Thyroid gland (tissue), 4 donors: ENCODE measurements around the gene UNC5C. TPM values are rescaled to one million over a fixed set of nuclear protein-coding genes. Genes with fewer than 3 reads are reported as not detected.

Experiments
- DNase-seq, 2 donors: peaks; one replicate each; pipeline ENCODE4 v3.0.0-alpha.2; 2019
- H3K27ac ChIP-seq, 3 donors: fragments of 200-600 bp; sonication (generic); 1 replicate in 2 of 3; 2 replicates in 1 of 3; pipeline ENCODE4 v1.5.1; 2016 to 2019; ENCODE audit warnings: mild to moderate bottlenecking in 1 of 3, moderate library complexity in 1 of 3
- H3K27me3 ChIP-seq: fragments of 200-600 bp; sonication (generic); one replicate; pipeline ENCODE4 v1.5.1; 2019
- H3K36me3 ChIP-seq, 2 donors: fragments of 200-600 bp; sonication (generic); one replicate each; pipeline ENCODE4 v1.5.1; 2016 to 2019
- H3K4me1 ChIP-seq, 2 donors: fragments of 200-600 bp; sonication (generic); one replicate each; pipeline ENCODE4 v1.5.1; 2017 to 2019
- H3K4me3 ChIP-seq, 3 donors: fragments of 200-600 bp; sonication (generic); replicated peaks in 1 of 3; 1 replicate in 2 of 3; 2 replicates in 1 of 3; pipeline ENCODE4 v1.5.1; 2016; ENCODE audit warnings: mild to moderate bottlenecking in 1 of 3
- H3K9me3 ChIP-seq: fragments of 200-600 bp; sonication (generic); one replicate; pipeline ENCODE4 v1.5.1; 2017
- POLR2A ChIP-seq, 2 donors: fragments of 450-650 bp; IDR thresholded peaks; one replicate each; pipeline ENCODE4 v1.6.1; 2017; ENCODE audit warnings: antibody characterized with exemption in 2 of 2, mild to moderate bottlenecking in 2 of 2, moderate library complexity in 1 of 2
- WGBS, 2 donors: methylation state at CpG; one replicate each; pipeline ENCODE4 v1.1.5; 2017; 5-methylcytosine and 5-hydroxymethylcytosine counted together
- intact Hi-C: fragments of 100-400 bp; cut with DNase I; formaldehyde crosslinking; loops from one replicate; pipeline ENCODE4 v1.15.1; 2023
- total RNA-seq, 4 donors: library from RNA; depleted of rRNA; stranded (reverse); fragments of >200 nt; gene quantifications; one replicate each; pipeline ENCODE4 v1.2.3, GENCODE V29; 2016
- TF ChIP-seq, protein P1 (sequence below), 6 experiments: fragments of 200-600 bp in 3 of 6; fragments of 450-650 bp in 3 of 6; sonication (generic) in 3 of 6; IDR thresholded peaks; one replicate each; pipeline ENCODE4 v1.5.1; 2016 to 2019; ENCODE audit warnings: antibody characterized with exemption in 6 of 6, mild to moderate bottlenecking in 2 of 6, inconsistent platforms in 1 of 6, moderate library complexity in 1 of 6

Gene UNC5C
- total RNA-seq, 4 donors from 2014 or later: 27.1 to 72.0 (median 59.0) TPM

DNA sequence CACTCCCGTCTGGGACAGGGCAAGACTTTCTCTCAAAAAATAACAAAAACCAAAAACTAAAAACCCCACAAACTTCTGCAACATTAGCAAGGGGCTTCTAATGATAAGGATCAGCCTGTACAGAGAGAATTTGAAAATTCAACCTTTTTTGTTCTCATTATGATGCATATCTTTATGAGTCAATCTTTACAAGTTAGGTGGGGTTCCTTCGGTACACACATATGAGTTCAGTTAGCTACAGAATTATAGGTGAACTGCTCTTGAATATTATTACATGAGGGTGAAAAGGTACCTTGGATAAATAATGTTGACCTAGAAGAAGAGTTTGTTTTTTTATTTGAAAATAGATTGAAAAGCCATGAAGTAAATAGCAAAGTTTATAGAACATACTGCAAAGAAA, 252.7 kb downstream of the UNC5C start:
- WGBS, 2 donors: 94 to 97% methylated on average over 2 of the region's 2 CpGs
- H3K4me1 ChIP-seq: no peaks in the 10 kb centered on the region
- TF ChIP-seq, protein P1, sequence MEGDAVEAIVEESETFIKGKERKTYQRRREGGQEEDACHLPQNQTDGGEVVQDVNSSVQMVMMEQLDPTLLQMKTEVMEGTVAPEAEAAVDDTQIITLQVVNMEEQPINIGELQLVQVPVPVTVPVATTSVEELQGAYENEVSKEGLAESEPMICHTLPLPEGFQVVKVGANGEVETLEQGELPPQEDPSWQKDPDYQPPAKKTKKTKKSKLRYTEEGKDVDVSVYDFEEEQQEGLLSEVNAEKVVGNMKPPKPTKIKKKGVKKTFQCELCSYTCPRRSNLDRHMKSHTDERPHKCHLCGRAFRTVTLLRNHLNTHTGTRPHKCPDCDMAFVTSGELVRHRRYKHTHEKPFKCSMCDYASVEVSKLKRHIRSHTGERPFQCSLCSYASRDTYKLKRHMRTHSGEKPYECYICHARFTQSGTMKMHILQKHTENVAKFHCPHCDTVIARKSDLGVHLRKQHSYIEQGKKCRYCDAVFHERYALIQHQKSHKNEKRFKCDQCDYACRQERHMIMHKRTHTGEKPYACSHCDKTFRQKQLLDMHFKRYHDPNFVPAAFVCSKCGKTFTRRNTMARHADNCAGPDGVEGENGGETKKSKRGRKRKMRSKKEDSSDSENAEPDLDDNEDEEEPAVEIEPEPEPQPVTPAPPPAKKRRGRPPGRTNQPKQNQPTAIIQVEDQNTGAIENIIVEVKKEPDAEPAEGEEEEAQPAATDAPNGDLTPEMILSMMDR (IDR thresholded peaks at IDR 0.05): no peak
- no peak for TF ChIP-seq POLR2A (IDR thresholded peaks at IDR 0.05)
- H3K9me3 ChIP-seq: no peaks in the 10 kb centered on the region
- no peak for DNase-seq
- no peak overlapping the region for H3K4me3 ChIP-seq
- H3K27me3 ChIP-seq: no peaks in the 10 kb centered on the region
- no peak overlapping the region for H3K27ac ChIP-seq
- H3K36me3 ChIP-seq: no peaks in the 10 kb centered on the region
- intact Hi-C loops: no loop called here

GRCh38 chr4:95295157-95295556, 253.6 kb downstream of the UNC5C start:
- Histone ChIP-seq H3K36me3 (no peaks in the 10 kb centered on the region), H3K27ac (no peak overlapping the region), H3K4me3 (no peak overlapping the region), H3K9me3 (no peaks in the 10 kb centered on the region), H3K27me3 (no peaks in the 10 kb centered on the region), H3K4me1 (no peaks in the 10 kb centered on the region)
- TF ChIP-seq, protein P1 (IDR thresholded peaks at IDR 0.05): no peak
- TF ChIP-seq POLR2A (IDR thresholded peaks at IDR 0.05): no peak
- no peak for DNase-seq
- WGBS, 2 donors: 64 to 89% methylated on average over 1 of the region's 1 CpG
- intact Hi-C loops: no loop called here

DNA sequence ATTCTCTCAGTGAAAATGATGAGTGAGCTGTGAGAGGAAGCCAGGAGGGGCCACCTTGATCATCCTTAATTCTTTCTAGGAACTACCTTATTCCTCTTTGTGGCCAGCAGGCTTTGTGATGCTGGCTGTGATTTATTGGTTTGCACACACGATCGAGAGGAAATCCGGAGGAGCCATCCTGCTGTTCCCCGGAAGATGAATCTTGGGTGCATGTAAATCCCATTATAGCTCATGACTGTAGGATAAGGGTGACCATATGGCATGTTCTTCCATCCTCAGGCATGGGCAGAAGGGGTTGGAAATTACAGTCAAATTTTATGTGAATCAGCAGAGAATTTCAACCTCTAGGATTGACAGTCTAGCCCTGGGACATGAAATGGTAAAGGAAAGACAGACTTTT, 254.5 kb downstream of the UNC5C start:
- WGBS, 2 donors: 90 to 94% methylated on average over 4 of the region's 4 CpGs
- H3K27ac ChIP-seq: no peak overlapping the region
- no peaks in the 10 kb centered on the region for H3K4me1 ChIP-seq
- no peaks in the 10 kb centered on the region for H3K9me3 ChIP-seq
- H3K36me3 ChIP-seq: no peaks in the 10 kb centered on the region
- H3K4me3 ChIP-seq: no peak overlapping the region
- intact Hi-C loops: no loop called here
- H3K27me3 ChIP-seq: no peaks in the 10 kb centered on the region
- no peak for TF ChIP-seq POLR2A (IDR thresholded peaks at IDR 0.05)
- no peak for DNase-seq

DNA sequence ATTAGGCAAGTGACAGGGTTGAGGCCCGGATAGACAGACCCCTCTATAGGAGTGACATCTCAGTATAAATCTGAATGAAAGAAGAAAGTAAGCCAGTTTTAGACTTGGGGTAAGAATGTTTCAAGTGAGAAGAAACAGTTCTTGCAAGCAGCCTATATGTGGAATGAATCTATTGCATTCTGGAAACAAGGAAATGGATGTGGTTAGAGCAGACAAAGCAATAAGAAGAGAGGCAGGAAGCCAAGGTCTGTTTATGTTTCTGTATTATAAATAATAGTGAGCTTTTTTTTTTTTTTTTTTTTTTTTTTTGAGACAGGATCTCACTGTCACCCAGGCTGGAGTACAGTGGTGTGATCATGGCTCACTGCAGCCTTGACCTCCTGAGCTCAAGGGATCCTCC, 255.8 kb downstream of the UNC5C start:
- H3K36me3 ChIP-seq: no peaks in the 10 kb centered on the region
- no peak overlapping the region for H3K4me3 ChIP-seq
- WGBS, 2 donors: 80 to 84% methylated on average over 1 of the region's 1 CpG
- no peak for DNase-seq
- intact Hi-C loops: no loop called here
- no peaks in the 10 kb centered on the region for H3K27me3 ChIP-seq
- no peak for TF ChIP-seq POLR2A (IDR thresholded peaks at IDR 0.05)
- TF ChIP-seq, protein P1 (IDR thresholded peaks at IDR 0.05): no peak
- H3K9me3 ChIP-seq: no peaks in the 10 kb centered on the region
- no peaks in the 10 kb centered on the region for H3K4me1 ChIP-seq
- no peak overlapping the region for H3K27ac ChIP-seq

GRCh38 chr4:95290702-95291101, 258.1 kb downstream of the UNC5C start:
- intact Hi-C loops: no loop called here

More at GRCh38 chr4:95290702-95291101, 258.1 kb downstream of the UNC5C start:
- no peaks in the 10 kb centered on the region for H3K9me3 ChIP-seq
- no peak overlapping the region for H3K4me3 ChIP-seq
- no peak overlapping the region for H3K27ac ChIP-seq
- DNase-seq: no peak
- H3K36me3 ChIP-seq: no peaks in the 10 kb centered on the region
- 81 to 87% methylated on average over 6 of the region's 6 CpGs for WGBS, 2 donors
- H3K4me1 ChIP-seq: no peaks in the 10 kb centered on the region
- no peaks in the 10 kb centered on the region for H3K27me3 ChIP-seq
- TF ChIP-seq POLR2A (IDR thresholded peaks at IDR 0.05): no peak
- TF ChIP-seq, protein P1 (IDR thresholded peaks at IDR 0.05): no peak
